GM12873 (cell line): Measurements from ENCODE around the gene DLGAP1.

Experiments
- TF ChIP-seq, protein P1 (sequence below): IDR thresholded peaks from 2 replicates; pipeline ENCODE4 v1.5.1; 2012; ENCODE audit warnings: low read depth, mild to moderate bottlenecking, moderate library complexity, low read length, control low read depth; ENCODE audit not compliant: insufficient read depth; ENCODE audit errors: missing control alignments

Gene DLGAP1

DNA sequence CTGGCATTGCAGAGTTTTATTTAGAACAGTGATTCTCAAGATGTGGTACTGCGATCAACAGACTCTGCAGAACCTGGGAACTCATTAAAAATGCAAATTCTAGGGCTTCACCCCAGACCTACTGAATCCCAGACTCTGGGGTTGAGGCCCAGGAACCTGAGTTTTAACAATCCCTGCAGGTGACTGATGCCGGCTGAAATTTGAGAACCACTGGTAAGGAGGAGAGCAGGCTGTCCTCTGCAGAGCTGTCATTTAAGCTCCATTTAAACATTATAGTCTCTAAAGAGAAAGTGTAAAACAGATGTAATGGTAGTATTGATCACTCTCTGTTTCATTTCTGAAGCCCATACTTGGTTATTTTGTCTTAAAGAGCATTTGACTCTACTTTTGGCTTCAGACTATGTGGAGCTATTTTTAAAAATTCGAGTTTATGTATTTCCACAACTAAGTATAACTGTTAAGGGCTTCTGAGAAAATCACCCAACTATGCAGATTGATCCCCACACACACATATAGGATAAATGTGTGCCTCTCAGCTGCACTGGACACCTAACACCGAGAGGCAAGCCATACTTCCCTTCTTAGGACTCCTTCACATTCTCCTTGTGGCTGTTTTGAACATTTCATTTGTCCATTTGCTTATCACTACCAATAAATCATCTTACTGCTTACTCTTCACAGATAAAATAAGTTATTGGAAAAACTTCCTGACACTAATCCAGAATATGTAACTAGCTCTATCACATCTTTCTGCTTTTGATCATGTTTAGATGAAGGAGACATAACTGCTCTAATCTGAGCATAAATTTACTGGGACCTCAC is 487.5 kb downstream of the DLGAP1 start:
- TF ChIP-seq, protein P1, sequence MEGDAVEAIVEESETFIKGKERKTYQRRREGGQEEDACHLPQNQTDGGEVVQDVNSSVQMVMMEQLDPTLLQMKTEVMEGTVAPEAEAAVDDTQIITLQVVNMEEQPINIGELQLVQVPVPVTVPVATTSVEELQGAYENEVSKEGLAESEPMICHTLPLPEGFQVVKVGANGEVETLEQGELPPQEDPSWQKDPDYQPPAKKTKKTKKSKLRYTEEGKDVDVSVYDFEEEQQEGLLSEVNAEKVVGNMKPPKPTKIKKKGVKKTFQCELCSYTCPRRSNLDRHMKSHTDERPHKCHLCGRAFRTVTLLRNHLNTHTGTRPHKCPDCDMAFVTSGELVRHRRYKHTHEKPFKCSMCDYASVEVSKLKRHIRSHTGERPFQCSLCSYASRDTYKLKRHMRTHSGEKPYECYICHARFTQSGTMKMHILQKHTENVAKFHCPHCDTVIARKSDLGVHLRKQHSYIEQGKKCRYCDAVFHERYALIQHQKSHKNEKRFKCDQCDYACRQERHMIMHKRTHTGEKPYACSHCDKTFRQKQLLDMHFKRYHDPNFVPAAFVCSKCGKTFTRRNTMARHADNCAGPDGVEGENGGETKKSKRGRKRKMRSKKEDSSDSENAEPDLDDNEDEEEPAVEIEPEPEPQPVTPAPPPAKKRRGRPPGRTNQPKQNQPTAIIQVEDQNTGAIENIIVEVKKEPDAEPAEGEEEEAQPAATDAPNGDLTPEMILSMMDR: no peak

GRCh38 chr18:3966642-3967358 is 488.3 kb downstream of the DLGAP1 start:
- TF ChIP-seq, protein P1: no peak

GRCh38 chr18:3966246-3966641 is 488.9 kb downstream of the DLGAP1 start:
- TF ChIP-seq, protein P1: no peak

DNA sequence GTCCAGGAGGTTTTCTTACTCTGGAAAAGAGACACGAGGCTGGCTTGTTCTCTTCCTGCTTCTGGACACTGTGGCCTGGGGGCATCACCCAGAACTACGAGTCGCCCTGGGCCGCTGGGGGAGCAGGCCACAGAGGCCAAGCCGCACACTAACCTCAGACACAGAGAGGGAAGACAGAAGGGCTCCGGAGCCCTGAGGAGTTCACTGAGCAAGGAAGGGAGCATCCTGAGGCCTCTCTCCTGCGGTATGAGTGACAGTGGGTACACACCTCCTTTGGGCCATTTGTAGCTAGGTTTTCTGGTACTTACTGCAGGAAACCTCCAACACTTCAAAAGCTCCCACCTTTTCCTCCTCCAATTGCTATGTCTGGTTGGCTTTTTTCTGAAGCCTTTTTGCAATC is 494.1 kb downstream of the DLGAP1 start:
- TF ChIP-seq, protein P1: no peak

GRCh38 chr18:3960142-3960541 is 495.0 kb downstream of the DLGAP1 start:
- TF ChIP-seq, protein P1: no peak

DNA sequence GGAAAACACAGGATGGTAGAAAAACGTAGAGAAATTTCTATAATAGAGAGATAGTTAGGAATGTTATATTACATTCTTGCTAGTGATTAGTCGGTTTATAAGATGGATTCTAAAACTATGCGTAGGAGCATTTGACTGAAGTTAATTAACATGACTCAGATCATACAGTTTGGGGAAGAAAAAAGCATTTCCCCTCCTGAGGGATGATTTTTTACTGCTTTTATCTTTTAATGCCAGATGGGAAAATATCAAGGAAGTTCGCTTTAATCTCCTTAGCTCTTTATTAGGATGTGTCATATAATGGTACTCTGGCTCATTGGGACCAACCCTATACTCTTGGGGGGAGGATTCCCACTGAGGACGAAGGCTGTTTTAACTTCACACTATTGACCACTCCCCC is 503.1 kb downstream of the DLGAP1 start:
- TF ChIP-seq, protein P1: no peak

DNA sequence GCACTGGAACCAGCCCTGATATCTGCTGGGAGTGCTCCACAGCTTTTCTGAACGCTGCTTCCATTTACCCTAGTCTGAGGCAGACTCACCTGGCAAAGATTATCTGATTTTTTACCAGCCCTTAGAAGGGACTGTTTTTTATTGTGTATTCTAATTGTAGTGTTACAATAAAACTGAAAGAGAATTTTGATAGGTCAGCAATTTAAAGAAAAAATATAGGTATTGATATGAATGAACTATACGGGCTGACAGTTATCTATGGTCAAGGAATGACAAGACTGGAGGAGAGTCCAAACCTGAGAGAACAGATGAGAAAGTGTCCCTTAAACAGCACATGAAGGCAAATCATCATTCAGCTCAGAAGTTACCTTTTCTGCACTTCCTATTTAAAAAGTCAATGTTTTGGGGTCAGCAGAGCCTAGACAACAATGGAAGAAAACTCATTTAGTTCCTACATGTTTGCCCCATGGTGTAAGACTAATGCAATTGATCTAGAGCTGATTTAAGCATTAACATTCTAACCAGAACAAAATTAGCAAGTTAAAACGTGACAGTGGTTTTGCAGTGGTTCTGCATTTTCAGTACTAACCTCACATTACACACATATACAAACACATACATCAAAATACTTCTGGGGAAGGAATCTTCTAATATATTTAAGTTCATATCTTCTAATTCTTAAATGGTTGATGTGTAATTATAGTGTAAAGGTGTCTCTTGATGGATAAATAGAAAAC is 504.3 kb downstream of the DLGAP1 start:
- TF ChIP-seq, protein P1: no peak
